OCI-LY7 (cell line): Measurements from ENCODE around the gene TOX4. TPM values are rescaled to one million over a fixed set of nuclear protein-coding genes. Genes with fewer than 3 reads are reported as not detected.

ENCODE experiments used
- BruUV-seq: library from RNA; stranded (reverse); fragments of 400-500 nt; replicated peaks from 2 replicates; lab custom pipeline; 2021; lab: Mats Ljungman, UMichigan
- CTCF ChIA-PET: fragments of 300-600 bp; sonication (Branson Sonifier 250); formaldehyde crosslinking; loops from one replicate; lab custom pipeline; 2022; ENCODE audit warnings: antibody characterized with exemption; ENCODE audit not compliant: unreplicated experiment; lab: Charles Lee
- POLR2A ChIA-PET: fragments of 300-600 bp; sonication (Branson Sonifier 250); formaldehyde crosslinking; loops from one replicate; lab custom pipeline; 2022; ENCODE audit warnings: antibody characterized with exemption; lab: Charles Lee
- DNase-seq: peaks from one replicate; pipeline ENCODE4 v3.0.0-alpha.2; 2015; ENCODE audit warnings: low spot score
- H2AFZ ChIP-seq: fragments of 200-600 bp; sonication (generic), shearing (Covaris generic); 2 replicates; pipeline ENCODE4 v1.6.1; 2014; ENCODE audit warnings: mild to moderate bottlenecking, antibody characterized with exemption, low read length, moderate library complexity
- H3K27ac ChIP-seq: fragments of 200-600 bp; sonication (generic); 2 replicates; pipeline ENCODE4 v1.5.1; 2014; ENCODE audit warnings: mixed run types, low read depth, mild to moderate bottlenecking, moderate library complexity, low read length, inconsistent platforms; ENCODE audit not compliant: poor library complexity, severe bottlenecking
- H3K36me3 ChIP-seq: fragments of 200-600 bp; sonication (generic); 2 replicates; pipeline ENCODE4 v1.6.1; 2014; ENCODE audit warnings: mild to moderate bottlenecking, antibody characterized with exemption, low read length, moderate library complexity, mixed read lengths; ENCODE audit not compliant: insufficient read depth
- H3K4me1 ChIP-seq: fragments of 200-600 bp; sonication (generic); 2 replicates; pipeline ENCODE4 v1.5.1; 2014; ENCODE audit warnings: mild to moderate bottlenecking, low read length; ENCODE audit not compliant: insufficient read depth, poor library complexity, severe bottlenecking
- H3K4me2 ChIP-seq: fragments of 200-600 bp; sonication (generic); 2 replicates; pipeline ENCODE4 v1.6.1; 2014; ENCODE audit warnings: mild to moderate bottlenecking, low read length
- H3K4me3 ChIP-seq: fragments of 200-600 bp; sonication (generic); 2 replicates; pipeline ENCODE4 v1.5.1; 2014; ENCODE audit warnings: mild to moderate bottlenecking, low read depth, low read length; ENCODE audit not compliant: poor library complexity, severe bottlenecking
- H3K79me2 ChIP-seq: fragments of 200-600 bp; sonication (generic); 2 replicates; pipeline ENCODE4 v1.6.1; 2016; ENCODE audit warnings: low read depth, mild to moderate bottlenecking, low read length, moderate library complexity, mixed read lengths; ENCODE audit not compliant: insufficient read depth
- H3K9me2 ChIP-seq: fragments of 200-600 bp; sonication (generic); 2 replicates; pipeline ENCODE4 v1.6.1; 2016; ENCODE audit warnings: mild to moderate bottlenecking, low read length, mixed read lengths; ENCODE audit not compliant: insufficient read depth
- H3K9me3 ChIP-seq: fragments of 200-600 bp; sonication (generic); 2 replicates; pipeline ENCODE4 v1.6.1; 2014; ENCODE audit warnings: mild to moderate bottlenecking, mixed run types, low read length, mixed read lengths
- H4K20me1 ChIP-seq: fragments of 200-600 bp; sonication (generic); 2 replicates; pipeline ENCODE4 v1.6.1; 2014; ENCODE audit warnings: mild to moderate bottlenecking, antibody characterized with exemption, low read length, moderate library complexity, mixed read lengths; ENCODE audit not compliant: insufficient read depth
- EZH2phosphoT487 ChIP-seq: fragments of 200-600 bp; sonication (generic); IDR thresholded peaks from 2 replicates; pipeline ENCODE4 v1.6.1; 2018; ENCODE audit warnings: low read depth, borderline replicate concordance, mild to moderate bottlenecking, mixed run types, antibody characterized with exemption, low read length, moderate library complexity, mixed read lengths
- intact Hi-C: fragments of 100-400 bp; cut with micrococcal nuclease; formaldehyde crosslinking; loops from one replicate; pipeline ENCODE4 v1.10.0; 2022; ENCODE audit not compliant: unreplicated experiment
- total RNA-seq, 2 experiments: library from RNA; depleted of rRNA in 1 of 2; stranded (reverse); fragments of >200 nt in 1 of 2; shearing (Covaris generic) in 1 of 2; gene quantifications; 2 replicates each; pipeline ENCODE4 v1.2.3, GENCODE V29; 2014 to 2022
- TF ChIP-seq, protein P1 (sequence below): fragments of 200-600 bp; sonication (generic); conservative IDR thresholded peaks from 2 replicates; pipeline ENCODE4 v1.5.1; 2014; ENCODE audit warnings: mild to moderate bottlenecking, antibody characterized with exemption, low read length, moderate library complexity, mixed read lengths

Gene TOX4
- total RNA-seq, 2 experiments from 2014 or later, result 26.1 to 65.4 TPM

DNA sequence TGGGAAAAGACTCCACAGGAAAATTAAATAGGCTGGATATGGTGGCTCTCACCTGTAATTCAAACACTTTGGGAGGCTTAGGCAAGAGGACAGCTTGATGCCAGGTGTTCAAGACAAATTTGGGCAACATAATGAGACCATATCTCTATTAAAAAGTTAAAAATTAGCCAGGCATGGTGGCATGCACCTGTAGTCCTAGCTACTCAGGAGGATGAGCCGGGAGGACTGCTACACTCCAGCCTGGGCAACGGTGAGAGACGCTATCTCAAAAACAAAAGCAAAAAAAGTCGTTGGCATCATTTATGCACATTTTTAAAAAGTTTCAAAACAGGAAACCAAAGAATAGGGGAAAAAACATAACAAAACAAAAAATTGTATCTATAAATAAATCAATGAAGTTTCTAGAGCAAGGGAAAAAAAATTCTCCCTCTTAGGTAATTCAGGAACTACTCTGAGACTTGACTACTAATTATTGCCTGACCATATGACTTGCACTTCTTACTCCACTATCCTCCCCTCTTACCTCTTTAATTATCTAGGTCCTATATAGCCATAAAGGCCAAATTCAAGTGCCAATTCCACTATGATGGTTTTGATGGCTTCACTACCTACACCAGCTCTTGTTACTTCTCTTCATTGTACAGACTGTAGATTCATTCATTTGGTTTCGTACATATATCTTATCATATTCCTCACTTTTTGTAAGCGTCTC lies 32.6 kb downstream of the TOX4 start:
- Histone ChIP-seq H4K20me1 (no peaks in the 10 kb centered on the region), H3K9me3 (no peaks in the 10 kb centered on the region), H3K4me2 (peak overlapping the region; percentile 94), H3K36me3 (peaks cover 40% of the 10 kb centered on the region), H3K9me2 (no peaks in the 10 kb centered on the region), H3K4me3 (peak overlapping the region; percentile 78), H3K79me2 (peaks cover 57% of the 10 kb centered on the region), H2AFZ (no peak overlapping the region), H3K4me1 (peaks cover 23% of the 10 kb centered on the region), H3K27ac (no peak overlapping the region)
- CTCF ChIA-PET, result no interaction called here
- TF ChIP-seq, protein P1, sequence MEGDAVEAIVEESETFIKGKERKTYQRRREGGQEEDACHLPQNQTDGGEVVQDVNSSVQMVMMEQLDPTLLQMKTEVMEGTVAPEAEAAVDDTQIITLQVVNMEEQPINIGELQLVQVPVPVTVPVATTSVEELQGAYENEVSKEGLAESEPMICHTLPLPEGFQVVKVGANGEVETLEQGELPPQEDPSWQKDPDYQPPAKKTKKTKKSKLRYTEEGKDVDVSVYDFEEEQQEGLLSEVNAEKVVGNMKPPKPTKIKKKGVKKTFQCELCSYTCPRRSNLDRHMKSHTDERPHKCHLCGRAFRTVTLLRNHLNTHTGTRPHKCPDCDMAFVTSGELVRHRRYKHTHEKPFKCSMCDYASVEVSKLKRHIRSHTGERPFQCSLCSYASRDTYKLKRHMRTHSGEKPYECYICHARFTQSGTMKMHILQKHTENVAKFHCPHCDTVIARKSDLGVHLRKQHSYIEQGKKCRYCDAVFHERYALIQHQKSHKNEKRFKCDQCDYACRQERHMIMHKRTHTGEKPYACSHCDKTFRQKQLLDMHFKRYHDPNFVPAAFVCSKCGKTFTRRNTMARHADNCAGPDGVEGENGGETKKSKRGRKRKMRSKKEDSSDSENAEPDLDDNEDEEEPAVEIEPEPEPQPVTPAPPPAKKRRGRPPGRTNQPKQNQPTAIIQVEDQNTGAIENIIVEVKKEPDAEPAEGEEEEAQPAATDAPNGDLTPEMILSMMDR, result no peak
- no peak for TF ChIP-seq EZH2phosphoT487
- no TSS peak for BruUV-seq
- intact Hi-C loops, result no loop called here
- POLR2A ChIA-PET, result interaction anchor here (2.7 kb wide), 1 partner anchor 8 kb away, joined by 13 read pairs; no protein-coding TSS in a partner anchor
- DNase-seq, result no peak

GRCh38 chr14:21510735-21511657 lies 34.0 kb downstream of the TOX4 start, which contains the start of gene METTL3:
Gene METTL3, minus strand, starts transcription at chr14:21511340. Its CDS starts 117 bp downstream, at chr14:21511223.
- H2AFZ ChIP-seq, result peak within 1 kb of the TSS; percentile 65
- TF ChIP-seq EZH2phosphoT487, result no peak
- TF ChIP-seq, protein P1, result no peak
- POLR2A ChIA-PET, result interaction anchor here (0.5 to 3.5 kb wide), 10 partner anchors 9 to 1794 kb away, joined by 3 to 30 read pairs (median 4); partner anchors contain the start of gene SALL2
- peak within 1 kb of the TSS; percentile 34 for H3K27ac ChIP-seq
- peak; percentile 98 for DNase-seq
- peaks cover 13% of the 10 kb centered on the region for H3K4me1 ChIP-seq
- intact Hi-C loops, result loop anchor here (1.0 kb wide), 1 partner anchor 16 kb away; no protein-coding TSS in a partner anchor
- peaks cover 43% of the 10 kb centered on the region for H3K79me2 ChIP-seq
- H3K4me2 ChIP-seq, result peak within 1 kb of the TSS; percentile 94
- peak within 1 kb of the TSS; percentile 78 for H3K4me3 ChIP-seq
- no peaks in the 10 kb centered on the region for H4K20me1 ChIP-seq
- H3K9me3 ChIP-seq, result no peaks in the 10 kb centered on the region
- H3K36me3 ChIP-seq, result peaks cover 30% of the 10 kb centered on the region
- no TSS peak for BruUV-seq
- CTCF ChIA-PET, result interaction anchor here (0.6 to 1.2 kb wide), 3 partner anchors 12 to 35 kb away, joined by 3 to 12 read pairs (median 4); partner anchors contain the start of gene SALL2
- H3K9me2 ChIP-seq, result no peaks in the 10 kb centered on the region
